IPS-NIHi7 (cell line): ENCODE results near the gene CDK11B.

Experiments used
- DNase-seq: peaks from one replicate; pipeline ENCODE4 v3.0.0; 2012; ENCODE audit warnings: mixed read lengths; ENCODE audit errors: extremely low spot score

Gene CDK11B

DNA sequence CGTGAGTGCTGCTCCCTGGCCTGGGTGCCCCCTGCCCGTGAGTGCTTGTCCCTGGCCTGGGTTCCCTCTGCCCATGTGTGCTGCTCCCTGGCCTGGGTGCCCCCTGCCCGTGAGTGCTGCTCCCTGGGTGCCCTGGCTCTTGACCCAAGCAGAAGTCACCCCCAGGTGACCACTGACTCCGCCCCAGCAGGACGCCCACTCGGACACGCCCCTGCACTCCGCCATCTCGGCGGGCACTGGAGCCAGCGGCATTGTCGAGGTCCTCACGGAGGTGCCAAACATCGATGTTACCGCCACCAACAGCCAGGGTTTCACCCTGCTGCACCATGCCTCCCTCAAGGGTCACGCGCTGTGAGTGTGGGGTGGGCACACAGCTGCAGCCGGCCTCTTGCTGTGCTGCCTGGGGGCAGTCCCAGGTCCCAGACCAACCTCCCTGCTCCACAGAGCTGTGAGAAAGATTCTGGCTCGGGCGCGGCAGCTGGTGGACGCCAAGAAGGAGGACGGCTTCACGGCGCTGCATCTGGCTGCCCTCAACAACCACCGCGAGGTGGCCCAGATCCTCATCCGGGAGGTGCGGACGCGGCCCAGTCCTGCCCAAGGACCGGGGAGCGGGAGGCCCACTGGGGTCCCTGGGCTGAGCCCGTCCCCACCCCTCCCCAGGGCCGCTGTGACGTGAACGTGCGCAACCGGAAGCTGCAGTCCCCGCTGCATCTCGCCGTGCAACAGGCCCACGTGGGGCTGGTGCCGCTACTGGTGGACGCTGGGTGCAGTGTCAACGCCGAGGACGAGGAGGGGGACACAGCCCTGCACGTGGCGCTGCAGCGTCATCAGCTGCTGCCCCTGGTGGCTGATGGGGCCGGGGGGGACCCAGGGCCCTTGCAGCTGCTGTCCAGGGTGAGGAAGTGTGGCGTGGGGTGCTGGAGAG is 30.7 kb downstream of the CDK11B start:
- no peak for DNase-seq

DNA sequence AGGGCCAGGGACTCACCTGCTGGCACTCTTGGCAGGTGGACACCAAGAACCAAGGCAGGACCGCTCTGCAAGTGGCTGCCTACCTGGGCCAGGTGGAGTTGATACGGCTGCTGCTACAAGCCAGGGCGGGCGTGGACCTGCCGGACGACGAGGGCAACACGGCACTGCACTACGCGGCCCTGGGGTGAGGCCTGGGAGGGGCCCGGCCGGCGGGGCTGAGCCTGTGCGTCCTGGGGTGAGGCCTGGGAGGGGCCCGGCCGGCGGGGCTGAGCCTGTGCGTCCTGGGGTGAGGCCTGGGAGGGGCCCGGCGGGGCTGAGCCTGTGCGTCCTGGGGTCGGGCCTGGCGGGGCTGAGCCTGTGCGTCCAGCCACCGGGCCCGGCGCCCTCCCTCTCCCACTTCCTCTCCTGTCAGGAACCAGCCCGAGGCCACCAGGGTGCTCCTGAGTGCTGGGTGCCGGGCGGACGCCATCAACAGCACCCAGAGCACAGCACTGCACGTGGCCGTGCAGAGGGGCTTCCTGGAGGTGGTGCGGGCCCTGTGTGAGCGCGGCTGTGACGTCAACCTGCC is 31.5 kb downstream of the CDK11B start:
- DNase-seq: no peak

DNA sequence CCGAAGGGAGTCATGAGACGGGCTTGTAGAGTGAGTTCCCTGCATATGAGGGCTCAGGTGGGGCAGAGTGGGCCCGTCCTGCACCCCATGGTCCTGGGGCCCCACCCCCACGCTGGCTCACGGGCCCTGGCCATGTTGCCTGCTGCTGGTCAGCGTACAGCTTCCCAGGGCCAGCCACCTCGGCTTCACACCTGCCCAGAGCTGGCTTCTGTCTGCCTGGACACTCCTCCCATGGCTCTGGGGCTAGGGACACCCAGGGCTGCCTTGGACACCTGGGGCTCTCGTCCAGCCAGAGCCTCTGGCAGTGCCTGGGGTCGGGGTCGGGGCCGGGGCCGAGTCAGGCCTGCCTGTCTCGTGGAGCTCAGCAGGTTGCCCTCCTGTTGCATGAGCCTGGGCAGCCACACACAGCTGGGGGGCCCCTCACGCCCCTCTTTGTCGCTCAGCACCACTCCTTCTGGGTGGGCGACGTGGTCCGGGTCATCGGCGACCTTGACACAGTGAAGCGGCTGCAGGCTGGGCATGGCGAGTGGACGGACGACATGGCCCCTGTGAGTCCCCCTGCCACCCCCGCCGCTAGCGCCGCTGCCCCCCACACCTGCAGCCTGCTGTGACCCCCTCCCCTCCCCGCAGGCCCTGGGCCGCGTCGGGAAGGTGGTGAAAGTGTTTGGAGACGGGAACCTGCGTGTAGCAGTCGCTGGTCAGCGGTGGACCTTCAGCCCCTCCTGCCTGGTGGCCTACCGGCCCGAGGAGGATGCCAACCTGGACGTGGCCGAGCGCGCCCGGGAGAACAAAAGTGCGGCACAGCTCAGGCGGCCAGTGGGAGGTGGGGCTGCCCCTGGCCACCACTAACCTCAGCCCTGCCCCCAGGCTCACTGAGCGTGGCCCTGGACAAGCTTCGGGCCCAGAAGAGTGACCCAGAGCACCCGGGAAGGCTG is 32.3 kb downstream of the CDK11B start:
- DNase-seq: no peak

DNA sequence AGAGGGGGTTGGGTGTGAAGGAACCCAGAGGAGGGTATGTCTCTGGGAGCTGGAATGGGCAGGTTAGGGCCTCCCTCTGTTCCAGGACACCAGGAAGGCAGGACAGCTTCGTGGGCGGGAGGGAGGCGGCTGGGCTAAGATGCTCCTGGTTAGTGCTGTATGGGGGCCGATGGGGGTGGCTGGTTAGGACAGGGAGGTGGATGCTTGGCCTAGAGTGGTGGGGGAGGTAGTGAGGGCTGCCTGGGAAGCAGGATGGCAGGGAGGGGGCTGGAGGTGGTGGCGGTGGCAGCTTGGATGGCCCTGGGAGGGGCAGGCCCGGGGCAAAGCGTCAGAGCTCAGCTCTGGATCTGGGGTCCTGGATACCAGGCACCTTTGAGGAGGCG is 33.0 kb downstream of the CDK11B start:
- no peak for DNase-seq

DNA sequence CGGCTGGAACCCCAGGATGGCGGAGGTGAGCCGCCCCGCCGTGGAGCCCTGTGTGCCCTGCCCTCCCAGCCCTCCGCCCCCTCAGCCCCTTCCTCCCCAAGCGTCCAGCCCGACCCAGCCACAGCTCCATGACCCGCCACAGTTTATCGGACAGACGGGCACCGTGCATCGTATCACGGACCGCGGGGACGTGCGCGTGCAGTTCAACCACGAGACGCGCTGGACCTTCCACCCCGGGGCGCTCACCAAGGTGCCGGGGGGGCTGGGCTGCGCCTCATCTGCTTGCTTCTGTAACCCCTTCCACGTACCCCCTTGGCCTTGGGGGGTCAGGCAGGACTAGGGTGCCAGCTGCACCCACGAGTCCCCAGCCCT is 33.4 kb downstream of the CDK11B start:
- DNase-seq: no peak

DNA sequence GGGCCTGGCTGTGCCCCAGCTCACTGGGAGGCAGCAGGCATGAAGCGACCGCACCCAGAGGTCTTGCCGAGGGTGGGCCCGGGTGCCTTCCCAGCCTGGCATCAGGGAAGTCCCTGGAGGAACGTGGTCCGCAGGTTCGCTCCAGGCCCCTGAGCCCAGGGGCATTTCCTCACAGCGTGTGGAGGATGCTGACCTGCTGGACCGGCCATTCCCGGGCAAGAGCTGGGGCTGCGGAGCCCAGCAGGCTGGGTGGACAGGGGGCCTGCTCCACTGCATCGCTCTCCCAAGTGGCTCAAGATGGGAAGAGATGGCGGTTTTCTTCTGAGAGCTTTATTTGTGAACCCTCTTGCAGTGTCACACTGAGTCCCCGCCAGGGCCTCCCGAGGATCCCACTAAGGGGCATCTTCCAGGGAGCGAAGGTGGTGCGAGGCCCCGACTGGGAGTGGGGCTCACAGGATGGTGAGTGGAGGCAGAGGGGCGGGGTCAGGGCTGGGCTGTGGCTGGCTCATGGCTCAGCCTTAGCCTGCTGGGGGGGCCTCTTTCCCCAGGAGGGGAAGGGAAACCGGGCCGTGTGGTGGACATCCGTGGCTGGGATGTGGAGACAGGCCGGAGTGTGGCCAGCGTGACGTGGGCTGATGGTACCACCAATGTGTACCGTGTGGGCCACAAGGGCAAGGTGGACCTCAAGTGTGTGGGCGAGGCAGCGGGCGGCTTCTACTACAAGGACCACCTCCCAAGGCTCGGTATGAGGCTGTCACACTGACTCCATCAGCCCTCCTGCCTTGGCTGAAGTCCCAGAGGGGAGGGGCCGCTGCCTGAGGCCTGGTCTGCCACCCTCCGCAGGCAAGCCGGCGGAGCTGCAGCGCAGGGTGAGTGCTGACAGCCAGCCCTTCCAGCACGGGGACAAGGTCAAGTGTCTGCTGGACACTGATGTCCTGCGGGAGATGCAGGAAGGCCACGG is 34.1 kb downstream of the CDK11B start:
- DNase-seq: no peak

DNA sequence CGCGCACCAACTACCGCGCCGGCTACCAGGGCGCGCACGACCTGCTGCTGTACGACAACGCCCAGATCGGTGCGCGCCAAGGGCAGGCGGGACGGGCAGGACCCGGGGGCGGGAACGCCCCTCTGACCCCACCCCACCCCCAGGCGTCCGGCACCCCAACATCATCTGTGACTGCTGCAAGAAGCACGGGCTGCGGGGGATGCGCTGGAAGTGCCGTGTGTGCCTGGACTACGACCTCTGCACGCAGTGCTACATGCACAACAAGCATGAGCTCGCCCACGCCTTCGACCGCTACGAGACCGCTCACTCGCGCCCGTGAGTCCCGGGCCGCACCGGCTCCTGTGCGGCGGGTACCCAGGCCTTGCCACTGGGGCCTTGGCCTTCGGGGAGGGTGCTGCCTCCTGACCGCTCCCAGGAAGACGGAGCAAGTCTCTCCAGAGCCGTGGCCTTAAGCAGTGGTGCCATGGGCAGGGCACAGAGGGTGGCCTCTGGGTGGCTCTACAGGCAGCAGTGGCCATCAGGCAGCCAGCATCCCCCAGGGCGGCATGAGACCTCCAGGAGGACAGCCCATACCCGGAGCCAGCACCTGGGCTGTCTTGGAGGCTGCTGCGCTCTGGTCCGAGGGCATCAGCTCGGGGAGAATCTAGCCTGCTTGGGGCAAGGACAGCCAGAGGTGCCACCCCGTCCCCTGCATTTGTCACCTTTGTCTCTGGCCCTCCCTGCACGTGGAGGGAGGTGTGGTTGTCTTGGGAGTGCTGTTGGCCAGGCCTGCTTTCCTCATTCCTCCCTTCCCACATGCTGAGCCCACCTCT is 35.0 kb downstream of the CDK11B start:
- no peak for DNase-seq

DNA sequence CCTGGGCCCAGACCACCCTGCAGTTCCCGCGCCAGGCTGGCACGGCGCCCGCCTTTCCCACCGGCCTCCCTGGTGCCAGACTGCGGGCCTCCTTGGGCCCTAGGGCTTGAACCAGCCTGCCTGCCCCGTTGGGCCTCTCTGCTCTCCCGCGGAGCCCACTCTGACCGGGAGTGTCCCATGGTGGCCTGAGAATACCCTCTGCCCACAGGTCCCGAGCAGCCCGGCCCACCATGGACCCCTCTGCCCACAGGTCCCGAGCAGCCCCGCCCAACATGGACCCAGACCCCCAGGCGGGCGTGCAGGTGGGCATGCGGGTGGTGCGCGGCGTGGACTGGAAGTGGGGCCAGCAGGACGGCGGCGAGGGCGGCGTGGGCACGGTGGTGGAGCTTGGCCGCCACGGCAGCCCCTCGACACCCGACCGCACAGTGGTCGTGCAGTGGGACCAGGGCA is 35.6 kb downstream of the CDK11B start:
- DNase-seq: no peak

DNA sequence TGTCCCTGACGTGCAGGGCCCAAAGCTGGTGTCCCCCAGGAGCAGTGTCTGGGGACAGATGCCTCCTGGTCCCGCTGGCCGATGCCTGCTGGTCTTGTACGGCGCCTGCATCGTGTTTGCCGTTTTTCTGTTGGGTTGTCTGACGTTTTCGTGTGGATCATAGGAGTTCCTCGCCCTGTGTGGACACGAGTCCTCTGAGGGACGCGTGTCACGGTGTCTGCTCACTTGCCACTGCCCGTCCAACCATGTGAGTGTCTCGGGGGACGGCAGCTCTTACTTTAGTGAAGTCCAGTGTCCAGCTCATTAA is 36.1 kb downstream of the CDK11B start:
- no peak for DNase-seq

DNA sequence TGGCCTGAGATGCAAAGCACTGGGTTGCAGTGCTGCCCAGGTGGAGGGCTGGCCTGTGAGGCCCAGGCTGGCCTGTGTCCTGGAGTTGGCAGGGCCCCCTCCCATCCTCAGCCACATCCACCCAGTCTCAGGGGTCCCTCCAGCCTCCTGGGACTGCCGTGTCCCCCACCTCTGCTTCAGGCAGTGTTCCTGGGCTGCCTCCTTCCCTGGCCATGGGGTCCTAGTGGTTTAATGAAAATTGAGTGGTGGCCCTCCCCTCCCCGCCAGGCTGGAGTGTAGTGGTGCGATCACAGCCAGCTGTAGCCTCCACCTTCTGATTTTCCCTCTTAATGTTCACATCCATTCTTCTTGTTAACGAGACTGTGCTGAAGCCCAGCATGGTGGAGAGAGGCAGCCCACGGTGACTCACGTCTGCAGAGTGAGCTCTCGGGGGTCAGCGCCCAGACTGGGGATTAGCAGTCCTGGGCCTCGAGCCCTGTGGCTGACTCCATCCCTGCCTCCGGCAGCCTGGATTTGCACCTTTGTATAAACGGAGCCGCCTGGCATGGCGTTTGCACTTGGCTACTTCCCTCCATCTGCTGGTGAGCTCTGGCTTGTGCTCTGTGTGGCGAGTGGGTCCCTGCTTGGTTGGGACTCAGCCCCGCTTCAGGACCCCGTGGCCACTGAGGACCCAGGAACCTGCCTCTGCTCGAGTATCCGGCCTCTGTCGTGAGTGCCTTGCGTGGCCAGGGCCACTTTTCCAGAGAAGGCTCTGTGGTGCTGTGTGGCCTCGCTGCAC is 36.6 kb downstream of the CDK11B start:
- DNase-seq: no peak

DNA sequence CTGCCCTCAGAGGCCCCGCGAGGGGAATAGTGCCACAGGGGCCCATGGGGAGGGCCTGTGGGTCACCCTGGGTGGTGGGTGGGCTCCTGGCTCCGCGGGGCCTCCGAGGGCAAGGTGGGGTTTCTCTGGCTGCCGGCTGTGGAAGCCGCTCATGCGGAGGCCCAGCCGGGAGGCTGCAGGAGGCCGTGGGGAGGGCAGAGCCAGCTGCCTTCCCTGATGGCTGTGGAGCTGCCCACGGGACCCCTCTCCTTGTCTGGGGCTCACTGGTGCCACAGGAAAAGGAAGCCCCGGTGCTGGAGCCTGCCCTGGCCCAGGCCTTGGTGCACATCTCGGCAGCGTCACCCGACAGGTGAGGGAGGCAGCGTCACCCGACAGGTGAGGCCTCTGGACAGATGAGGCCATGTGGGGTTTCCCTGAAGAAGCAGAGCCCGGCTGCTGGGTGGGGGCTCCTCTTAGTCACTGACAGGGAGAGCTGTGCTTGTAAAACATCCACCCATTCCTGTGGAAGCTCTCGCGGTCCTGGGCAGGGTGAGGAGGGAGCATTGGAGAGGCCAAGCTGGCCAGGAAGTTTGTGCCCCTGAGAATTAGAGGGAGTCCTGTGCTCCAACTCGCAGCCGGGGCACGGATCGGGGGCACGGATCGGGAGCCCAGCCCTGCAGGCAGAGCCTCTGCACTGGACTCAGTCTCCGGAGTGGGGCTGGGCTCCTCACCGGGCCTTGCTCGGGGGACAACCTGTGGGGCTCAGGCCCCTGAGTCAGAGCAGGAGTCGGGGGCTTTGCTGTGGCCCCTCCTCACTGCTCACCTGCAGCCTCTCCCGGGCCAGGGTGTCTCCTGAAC is 37.4 kb downstream of the CDK11B start:
- no peak for DNase-seq

DNA sequence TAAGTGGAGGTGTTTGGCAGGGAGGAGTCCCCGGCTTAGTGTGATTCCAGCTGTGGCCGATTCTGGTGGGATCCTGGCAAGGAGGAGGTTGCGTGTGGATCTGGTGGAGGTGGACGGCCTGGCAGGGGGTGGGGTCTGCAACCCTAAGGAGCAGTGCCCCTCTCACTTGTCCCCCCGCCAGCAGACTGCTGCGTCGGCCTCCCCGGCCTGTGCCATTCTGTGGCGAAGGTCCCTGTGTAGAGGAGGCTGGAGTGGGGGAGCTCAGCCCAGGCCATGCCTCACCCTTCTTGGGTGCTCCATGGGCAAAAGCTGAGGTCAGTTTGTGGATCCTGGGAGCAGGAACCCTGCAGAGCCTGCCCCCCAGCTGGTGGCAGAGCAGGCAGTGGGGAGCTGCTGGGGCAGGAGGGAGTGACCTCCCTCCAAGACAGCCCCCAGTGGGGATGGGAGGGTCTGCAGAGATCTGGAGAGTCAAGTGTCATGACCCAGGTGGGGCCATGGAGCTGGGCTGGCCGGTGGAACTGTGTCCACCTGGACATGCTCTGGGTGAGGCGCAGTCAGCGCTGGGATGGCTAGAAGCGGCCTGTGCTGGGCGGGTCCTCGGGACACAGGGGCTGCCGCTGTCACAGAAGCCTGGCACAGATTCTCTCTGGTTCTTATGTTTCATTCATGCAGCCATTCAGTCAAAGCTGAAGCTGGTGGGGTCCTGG is 38.2 kb downstream of the CDK11B start:
- DNase-seq: no peak

DNA sequence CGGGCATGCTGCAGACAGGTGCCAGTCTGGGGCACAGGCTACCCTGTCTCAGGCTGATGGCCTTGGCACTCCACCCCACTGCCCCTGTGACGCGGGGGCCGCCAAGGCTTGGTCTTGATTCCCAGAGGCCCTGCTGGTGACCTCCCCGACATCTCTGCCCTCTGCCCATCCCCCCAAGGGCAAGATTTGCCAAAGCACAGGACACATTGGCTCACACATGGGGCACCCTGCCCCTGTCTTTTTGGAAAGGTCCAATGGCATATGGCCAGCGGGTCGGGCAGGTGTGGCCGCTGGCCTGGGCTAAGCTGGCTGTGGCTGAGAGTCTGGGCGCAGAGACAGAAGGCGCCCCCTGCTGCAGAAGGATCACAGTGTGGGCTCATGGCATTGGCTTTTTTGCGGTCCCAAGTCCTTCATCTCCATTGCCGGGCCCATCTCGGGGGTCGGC is 38.9 kb downstream of the CDK11B start:
- peak; percentile 69 for DNase-seq

DNA sequence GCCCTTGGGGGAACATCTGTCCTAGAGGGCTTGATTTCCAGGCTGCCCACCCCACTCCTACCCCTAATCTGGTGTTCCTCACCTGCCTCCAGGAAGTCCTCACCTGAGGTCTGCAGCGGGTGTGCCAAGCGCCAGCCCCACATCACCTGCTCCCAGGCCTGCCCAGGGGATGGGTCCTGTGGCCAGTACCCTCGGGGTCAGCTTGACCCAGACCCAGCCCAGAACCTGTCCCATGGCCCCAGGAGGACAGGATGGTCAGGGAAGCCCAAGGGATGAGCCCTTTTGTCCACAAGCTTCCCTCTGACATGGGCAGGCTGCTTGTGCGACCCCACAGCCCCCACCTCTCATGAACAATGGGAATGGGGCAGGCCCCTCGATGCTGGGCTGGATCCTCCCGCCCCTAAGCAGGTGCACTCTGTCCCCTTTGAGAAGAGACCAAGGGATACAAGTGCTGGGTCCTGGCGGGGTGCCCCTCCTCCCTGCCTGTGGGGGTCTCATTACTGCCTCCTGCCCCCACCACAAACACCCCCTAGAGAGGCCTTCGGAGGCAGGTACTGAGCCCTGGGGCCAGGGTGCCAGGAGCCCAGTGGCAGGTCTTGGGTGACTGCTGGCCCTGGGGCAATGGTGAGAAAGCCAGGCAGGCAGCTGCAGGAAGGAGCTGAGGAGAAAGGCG is 40.3 kb downstream of the CDK11B start:
- DNase-seq: no peak

DNA sequence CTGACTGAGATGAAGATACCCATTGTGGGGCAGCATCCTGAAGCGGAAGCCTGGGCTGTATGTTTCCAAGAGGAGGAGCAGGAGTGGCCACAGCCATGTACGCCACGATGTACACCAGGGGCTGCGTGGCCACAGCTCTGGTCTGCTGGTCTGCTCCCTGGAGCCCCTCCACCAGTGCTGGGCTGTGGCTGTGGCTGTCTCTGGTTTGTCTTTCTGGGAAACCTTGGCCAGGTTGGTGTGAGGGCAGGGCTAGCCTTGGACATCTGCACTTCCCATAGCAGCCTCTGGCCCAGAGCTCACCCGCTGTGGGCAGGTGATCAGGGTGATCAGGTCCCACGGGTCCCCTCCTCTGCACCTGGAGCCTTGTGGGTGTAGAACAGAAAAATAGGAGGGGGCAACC is 40.9 kb downstream of the CDK11B start:
- no peak for DNase-seq

DNA sequence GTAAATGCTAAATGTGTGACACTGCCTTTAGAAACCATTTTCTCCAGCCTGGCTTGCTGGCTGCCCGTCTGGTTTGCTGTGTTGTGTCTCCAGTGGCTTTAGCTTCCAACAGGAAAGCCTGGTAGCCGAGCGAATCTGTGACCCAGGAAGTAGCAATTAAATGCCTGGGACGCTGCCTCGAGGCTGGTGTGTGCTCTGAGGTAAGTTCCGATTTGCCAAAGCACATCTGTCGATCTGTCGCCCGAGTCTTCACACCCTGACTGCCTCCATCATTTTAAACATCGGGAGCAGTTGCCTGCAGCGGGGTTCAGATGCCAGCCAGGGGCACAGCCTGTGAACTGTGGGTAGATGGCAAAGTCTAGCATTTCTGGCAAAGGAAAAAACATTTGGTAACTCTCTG is 41.3 kb downstream of the CDK11B start:
- no peak for DNase-seq

DNA sequence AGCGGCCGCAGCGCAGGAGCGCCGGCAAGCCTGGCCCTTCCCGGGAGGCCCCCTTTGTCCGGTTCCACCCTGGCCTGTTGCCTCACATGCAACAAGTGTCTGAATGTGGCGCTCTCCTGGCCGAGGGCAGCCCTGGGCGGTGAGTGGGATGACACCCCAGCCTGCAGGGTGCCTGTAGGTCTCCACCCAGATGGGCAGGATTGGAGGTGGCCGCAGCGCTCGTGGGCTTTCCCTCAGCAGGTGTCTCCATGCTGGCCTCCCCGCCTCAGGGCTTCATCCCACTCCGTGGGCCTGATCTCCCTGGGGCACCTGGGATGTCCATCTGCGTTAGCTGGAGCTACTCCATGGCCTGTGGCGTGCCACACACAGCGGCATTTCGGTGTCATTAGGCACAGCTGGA is 42.0 kb downstream of the CDK11B start:
- DNase-seq: no peak
